Neural cell (in vitro differentiated cells): Measurements from ENCODE around the gene PLIN3.

ENCODE experiments used
- CTCF ChIP-seq: fragments of 450-650 bp; IDR thresholded peaks from 2 replicates; pipeline ENCODE4 v1.5.1; 2014; ENCODE audit warnings: antibody characterized with exemption, mild to moderate bottlenecking, moderate library complexity; ENCODE audit not compliant: poor library complexity, severe bottlenecking
- SMC3 ChIP-seq: fragments of 450-650 bp; conservative IDR thresholded peaks from 2 replicates; pipeline ENCODE4 v1.6.1; 2014; ENCODE audit warnings: antibody characterized with exemption, mild to moderate bottlenecking, moderate library complexity; ENCODE audit not compliant: poor library complexity

GRCh38 chr19:4906963-4907362 is 39.5 kb upstream of the PLIN3 start:
- TF ChIP-seq CTCF (no peak), SMC3 (no peak)
